Measurements from ENCODE around the gene LKAAEAR1.
A peak's percentile ranks its signal among the peaks of the same experiment; 100 is the strongest.

LKAAEAR1 gene

DNA sequence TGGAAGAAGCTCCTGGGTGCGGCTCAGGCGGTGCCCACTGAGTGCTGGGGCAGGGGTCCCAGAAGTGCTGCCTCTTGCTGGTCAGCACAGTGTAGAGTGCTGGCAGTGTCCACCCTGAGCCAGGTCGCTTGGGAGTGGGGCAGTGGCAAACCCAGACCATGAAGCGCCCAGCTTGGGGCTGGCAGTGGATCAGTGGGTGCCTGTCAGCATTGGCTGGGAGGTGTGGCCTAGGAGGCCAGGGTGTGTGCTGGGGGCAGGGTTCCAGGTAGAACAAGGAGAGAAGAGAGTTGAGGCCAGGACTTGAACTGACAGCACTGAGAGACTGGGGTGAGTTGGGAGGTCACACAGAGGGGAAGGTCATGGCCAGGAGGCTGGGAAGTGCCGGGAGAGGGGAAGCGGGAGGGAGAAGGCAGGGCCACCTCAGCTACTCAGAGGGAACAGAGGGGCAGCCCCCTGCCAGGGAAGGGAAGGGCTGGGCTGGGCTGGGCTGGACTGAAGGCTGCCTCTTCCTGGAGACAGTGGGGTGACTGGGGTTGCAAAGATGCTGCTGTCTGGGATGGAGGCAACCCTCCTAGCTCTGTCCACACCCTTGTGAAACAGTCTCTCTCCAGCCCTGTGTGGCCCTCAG, 17.1 kb downstream of the LKAAEAR1 start:
- DNase-seq (ENCODE audit: low read depth in 2 of 2), result no peak

DNA sequence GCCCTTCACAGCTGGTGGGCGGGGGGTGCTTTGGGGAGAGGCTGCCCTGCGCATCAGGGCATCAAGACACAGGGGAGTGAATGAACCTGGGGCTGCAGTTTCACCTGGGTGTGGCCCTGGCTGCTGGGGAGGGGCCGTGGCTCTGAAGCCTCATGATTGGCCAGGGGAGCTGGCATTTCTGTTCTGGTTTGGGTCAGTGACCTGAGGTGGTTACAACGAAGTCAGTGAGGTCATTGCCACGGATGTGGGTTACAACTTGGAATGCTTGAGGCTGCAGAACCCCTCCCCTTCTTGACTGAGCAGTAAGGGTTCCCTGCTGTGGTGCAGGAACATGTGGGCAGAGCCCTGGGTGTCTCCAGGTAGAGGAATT, 18.2 kb downstream of the LKAAEAR1 start:
- peak; percentile 58 to 65 for DNase-seq (ENCODE audit: low read depth in 2 of 2)

DNA sequence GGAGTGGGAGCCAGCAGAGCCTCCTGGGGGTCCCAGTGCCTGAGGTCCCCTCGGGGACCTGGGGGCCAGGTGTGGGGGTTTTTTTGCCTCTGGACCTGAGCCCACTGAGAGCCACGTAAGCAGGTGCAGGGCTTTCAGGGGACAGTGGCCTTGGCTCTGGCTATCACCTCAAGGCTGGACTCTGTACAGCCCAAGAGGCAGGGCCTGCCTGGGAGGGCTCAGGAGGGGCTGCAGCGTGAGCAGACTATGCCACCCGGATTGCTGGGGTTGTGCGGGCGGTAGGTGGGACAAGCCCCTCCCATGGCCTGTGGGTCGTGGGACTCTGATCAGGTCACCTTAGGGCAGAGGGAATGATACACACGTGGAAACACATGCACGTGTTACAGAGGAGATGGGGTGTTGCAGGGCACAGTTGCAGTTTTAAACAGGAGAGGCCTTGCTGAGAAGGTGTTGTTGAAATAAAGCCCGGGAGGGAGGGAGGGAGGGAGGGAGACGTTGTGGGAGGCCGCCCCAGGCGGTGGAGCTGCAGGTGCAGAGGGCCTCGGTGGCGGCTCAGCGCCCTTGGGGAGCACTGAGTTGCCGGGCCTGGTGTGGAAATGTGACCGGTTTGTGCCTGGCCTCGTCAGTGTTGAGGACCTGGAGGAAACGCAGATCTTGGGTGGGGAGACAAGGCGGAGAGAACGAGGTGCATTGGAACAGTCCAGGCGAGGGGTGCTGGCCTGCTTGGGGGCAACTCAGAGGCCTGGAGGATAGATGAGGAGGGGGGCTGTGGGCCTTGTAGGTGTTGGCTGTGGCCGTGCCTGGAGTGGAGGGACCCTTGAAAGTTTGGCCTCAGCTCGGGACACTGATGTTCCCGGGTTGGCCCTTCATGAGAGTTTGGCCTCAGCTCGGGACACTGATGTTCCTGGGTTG, 18.9 kb downstream of the LKAAEAR1 start:
- DNase-seq (ENCODE audit: low read depth in 2 of 2), result no peak

DNA sequence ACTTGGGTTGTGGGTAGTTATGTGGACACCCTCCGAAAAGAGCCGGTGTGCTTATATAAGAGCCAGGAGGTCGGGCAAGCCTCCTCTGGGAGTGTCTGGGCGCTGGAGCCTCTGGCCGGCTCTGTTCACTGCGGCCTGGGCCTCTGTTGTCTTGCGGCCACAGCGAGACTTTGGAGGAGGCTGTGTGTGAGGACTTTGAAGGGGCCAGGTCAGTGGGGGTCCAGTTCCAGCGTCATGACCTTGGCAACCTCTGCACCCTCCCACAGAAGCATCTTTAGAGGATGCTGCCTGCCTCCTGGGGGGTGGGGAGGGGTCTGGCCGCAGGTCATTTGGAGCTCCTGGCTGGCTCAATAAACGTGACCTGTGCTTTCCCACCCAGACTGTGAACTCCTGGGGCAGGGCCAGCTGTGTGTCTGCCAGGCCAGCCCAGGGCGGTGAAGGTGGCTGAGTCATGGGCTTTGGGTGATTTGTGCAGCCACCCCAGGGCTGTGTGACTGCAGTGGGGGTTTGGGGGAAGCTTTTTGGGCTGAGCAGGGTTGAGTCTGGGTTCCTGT, 20.0 kb downstream of the LKAAEAR1 start:
- DNase-seq (ENCODE audit: low read depth in 2 of 2), result no peak

DNA sequence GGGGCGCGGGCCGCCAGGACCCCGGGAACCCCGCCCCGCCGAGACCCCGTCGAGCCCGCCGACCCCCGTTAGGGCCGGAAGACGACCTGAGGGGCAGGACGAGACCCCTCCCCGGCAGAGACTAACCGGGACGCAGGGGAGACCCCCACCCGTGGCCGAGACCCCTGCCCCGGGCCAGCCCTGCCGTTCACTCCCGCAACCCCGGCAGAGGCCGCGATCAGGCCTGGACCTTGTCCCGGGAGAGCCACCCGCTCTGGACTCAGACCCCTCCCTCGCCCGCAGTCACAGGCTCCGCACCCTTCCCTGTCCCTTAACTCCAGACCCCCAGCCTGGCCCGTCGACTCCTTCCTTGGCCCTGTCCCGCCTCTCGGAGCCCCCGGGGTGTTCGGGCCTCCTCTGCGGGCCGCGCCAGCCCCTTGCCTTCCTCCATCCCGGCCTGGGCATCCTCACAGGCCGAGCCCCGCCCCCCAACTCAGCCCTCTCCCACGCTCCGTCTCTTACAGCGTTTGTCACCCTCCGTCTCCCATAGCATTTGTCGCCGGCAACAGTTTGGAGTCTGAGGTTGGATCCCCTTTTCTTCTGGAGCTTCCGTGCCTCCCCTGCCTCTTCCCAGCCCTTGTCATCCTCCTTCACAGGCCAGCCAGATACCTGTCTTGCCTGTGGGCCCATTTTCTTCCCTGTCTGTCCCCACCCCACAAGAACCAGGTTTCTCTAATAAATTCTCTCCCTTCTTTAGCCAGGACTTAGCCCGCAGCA, 20.6 kb downstream of the LKAAEAR1 start:
- DNase-seq (ENCODE audit: low read depth in 2 of 2), result no peak

DNA sequence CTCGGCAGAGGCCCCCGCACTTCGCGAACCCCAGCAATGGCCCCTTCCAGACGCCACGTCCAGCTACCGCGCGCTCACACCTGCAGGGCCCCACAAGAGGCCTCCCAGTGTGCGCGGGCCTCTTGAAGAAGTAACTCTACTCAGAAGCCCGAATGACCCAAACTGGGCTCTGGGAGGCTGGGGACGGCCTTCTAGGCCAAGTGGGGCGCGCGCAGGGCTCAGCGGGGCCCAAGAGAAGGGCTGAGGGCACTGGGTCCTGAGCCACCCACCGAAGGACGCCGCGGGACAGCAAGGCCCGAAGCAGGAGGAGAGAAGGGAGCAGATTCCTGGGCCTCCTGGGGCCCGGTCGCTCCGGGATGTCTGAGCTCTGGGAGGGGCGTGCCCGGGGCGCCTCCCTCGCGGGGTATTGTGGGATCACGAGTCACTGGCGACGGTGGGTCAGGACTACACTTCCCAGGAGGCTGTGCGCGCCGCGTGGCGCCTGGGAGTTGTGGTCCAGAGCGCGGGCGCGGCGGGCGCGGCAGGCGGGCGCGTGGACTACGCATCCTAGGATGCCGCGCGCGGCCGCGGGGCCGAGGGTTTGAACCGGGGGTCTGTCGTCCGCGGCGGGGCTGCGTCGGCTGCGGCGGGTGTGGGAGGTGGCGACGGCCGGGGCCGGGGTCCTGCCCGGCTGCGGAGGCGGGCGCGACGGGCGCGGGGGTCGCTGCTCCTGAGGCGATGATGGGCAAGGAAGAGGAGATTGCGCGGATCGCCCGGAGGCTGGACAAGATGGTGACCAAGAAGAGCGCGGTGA, 21.4 kb downstream of the LKAAEAR1 start, which contains the start of gene TCEA2:
TSS of gene TCEA2 (plus strand) at position 603 of the 793 bp plus-strand sequence. CDS start at position 718, 115 bp downstream.
- peak; percentile 93 to 94 for DNase-seq (ENCODE audit: low read depth in 2 of 2)

DNA sequence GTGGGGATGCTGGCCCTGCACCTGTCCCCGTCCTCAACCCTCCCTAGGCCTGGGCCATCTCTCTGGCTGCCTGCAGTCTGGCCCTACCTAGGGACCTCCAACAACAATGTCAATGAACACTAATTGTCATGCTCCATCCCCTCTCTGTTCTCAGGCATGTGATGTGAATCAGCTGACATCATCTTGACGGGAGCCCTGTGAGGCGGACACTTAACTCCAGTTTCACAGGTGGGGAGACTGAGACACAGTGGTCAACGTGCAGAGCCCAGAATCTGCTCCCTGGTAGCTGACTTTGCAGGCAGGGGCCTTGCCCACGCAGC, 22.0 kb downstream of the LKAAEAR1 start:
- DNase-seq (ENCODE audit: low read depth in 2 of 2), result no peak

DNA sequence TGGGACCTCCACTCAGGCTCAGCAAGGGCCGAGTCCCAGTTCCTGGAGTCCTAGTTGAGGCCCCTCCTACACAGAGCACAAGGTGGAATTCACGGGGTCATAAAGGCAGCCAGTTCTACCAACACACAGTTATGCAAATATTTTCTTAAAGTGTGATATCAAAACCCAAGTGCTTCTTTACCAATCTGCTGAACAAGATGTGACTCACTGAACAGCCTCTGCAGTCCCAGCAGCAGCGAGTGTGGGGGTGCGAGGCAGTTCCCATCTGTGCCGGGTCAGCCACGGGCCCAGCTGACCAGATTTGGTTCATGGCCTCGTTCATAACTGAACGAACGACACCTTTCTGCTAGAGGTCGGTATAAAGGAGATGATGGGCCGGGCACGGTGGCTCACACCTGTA, 25.7 kb downstream of the LKAAEAR1 start:
- DNase-seq (ENCODE audit: low read depth in 2 of 2), result no peak

DNA sequence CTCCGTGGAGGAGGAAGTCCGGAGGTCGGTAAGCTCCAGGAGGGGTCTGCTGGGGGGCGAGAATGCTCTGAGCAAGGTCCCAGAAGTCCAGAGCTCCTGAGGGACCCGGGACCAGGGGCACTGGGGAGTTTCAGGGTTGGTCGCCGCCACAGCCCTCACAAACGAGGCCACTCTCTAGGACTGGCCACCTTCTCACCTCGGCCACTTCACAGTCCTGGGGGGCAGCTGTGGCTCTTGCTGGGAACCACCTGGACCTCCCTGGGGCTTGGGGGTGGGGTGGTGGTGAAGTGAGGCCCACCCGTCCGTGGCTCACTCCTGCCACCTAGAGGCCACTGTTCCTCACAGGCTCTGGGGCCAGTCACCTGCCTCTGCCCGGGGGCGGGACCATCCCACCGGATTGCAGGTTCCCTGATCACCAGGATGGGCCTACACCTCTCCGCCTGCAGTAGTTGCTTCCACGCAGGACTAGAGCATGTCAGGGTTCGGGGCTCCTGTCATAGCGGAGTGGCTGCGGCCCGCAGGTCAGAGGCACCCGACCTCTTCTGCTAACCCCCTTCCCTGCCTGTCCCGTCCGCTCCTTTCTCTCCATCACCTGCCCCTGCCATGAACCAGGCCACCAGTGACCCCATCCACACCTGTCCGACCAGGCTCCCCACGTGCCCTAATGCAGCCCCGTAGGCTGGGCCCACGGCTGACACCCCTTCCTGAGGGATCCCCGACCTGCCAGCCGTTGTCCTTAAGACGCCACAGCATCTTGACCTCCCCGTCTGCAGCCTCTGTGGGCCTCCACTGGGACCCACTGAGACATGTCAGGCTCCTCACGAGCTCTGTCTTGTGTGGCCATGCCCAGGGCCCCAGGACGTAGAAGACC, 26.3 kb downstream of the LKAAEAR1 start:
- peak; percentile 67 to 69 for DNase-seq (ENCODE audit: low read depth in 2 of 2)

DNA sequence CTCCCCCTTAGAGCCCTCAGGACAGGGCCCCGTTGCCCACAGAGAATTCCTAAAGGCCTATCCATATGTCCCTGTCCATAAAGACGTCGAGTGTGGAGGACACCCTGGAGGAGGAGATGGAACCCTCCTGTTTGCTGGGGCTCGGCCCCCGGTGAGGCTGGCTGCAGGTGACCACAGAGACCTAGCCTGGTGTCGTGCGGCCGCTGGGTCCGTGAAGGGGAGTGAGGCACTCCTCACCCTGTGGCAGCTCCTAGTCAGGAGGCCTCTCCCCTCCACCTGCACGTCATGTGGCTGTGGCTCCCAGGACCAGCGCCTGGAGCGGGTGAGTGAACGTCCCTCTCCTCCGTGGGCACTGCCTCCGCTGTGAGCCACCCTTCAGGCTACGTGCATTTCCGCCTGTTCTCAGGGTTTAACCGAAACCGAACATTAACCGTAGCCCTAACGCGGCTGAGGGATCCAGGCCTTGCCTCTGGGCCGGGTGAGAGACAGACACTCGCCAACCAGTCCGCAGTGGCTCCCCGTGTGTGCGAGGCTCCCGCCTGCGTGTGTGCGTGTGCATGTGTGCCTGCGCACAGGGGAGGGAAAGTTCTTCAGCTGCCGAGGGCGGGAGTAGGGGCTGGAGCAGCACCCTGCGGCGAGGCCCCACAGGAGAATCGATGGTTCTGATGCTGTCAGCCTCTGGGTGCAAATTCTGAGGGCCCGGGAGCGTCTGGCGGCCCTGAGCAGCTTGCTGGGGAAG, 27.1 kb downstream of the LKAAEAR1 start:
- DNase-seq (ENCODE audit: low read depth in 2 of 2), result no peak

DNA sequence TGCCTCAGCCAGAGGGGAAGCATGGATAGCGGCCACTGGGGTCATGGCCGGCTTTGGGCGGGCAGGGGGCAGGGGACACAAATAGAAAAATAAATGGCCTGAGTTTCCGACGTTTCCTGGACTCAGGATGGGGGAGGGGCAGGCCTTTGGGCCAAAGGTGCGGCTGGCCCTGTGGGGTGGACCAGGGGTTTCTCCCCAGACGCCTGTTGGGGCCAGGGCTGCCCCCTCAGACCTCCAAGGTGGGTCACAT, 27.6 kb downstream of the LKAAEAR1 start:
- no peak for DNase-seq (ENCODE audit: low read depth in 2 of 2)

DNA sequence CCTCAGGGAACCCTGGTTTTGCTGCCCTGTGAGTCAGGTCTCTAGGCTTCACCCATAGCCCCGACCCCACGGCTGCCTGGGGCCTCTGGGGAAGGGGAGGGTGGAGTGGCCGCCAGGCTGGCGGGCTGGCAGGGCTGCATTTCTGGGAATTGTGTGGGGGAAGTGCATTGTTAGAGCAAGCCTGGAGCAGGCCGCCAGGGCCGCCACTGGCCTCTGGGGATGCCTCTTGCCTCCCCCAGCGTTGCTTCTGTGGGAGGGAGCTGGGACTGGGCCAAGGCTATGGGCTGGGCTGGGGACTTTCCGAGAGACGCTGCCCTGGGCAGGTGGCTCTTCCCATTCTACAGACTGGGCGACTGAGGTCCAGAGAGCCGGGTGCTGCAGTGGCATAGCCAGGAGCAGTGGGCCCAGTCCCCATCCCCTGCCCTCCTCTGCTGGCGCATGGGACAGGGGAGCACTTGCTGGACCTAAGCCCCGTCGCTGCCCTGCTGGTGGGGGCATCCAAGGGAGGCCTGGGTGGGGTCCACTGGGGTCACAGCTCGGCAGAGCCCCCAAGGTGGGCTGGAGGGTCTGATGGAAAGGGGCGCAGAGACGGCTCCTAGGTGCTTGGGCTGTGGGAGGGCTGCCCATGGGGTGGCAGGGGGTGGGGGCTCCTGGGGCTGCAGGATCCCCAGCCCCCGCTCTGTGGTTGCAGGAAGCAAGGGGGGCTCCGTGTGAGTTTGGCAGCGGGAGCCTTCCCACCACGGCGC, 28.1 kb downstream of the LKAAEAR1 start:
- DNase-seq (ENCODE audit: low read depth in 2 of 2), result no peak

DNA sequence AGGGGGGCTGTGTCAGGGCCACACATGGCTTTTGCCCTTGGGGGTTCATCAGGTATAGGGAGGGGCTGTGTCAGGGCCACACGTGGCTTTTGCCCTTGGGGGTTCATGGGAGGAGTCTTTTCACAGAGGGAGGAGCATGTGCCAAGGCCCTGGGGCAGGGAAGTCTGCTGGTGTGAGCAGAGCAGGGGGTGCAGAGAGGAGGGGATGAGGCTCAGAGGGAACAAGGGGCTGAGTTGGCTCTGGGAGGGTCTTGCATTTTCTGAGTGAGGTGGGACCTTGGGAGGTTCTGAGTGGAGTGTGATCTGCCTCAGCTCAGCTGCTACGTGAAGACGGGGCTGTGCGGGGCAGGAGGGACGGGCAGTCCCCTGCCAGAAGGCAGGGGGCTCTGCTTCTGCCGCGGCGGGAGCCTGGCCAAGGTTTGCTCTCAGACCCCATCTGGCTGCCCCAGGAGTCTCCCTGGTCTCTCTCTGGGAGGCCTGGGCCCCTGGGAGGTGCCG, 28.8 kb downstream of the LKAAEAR1 start:
- no peak for DNase-seq (ENCODE audit: low read depth in 2 of 2)

DNA sequence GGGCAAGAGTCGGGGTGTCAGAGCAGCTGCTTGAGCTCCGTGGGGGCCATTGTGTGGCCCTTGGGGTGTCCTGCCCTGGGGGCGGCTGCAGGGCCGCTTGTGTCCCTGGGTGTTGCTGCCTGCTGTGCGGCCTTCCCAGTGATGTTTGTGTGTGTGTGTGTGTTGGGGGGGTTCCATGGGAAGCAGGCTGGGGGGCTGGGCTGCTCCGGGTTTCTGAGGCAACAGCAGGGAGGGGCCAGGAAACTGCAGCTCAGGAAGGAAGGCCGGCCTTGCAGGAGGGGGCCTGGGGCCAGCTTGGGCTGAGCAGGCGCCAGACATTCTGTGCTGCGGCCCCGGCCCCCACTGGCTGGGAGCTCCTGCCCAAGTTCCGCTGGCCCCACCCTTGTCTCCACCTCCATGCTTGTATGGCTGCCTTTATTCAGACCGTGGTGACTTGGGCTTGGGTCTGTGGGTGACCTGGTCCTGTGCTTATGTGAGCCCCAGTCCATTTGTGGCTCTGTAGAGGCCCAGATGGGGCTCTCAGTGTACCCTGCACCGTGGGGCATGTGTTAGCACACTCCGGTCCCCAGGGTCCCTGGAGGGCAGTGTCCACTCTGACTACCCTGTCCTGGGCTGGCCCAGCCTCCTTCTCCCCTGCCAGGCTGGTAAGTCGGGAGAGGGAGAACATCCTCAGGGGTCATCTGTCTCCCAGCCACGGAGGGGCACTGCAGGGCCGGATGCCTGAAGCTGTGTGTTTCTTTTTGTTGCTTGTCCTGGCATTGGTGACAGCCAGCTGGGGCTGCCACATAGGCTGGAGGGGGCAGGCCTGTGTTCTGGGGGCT, 30.1 kb downstream of the LKAAEAR1 start:
- no peak for DNase-seq (ENCODE audit: low read depth in 2 of 2)

DNA sequence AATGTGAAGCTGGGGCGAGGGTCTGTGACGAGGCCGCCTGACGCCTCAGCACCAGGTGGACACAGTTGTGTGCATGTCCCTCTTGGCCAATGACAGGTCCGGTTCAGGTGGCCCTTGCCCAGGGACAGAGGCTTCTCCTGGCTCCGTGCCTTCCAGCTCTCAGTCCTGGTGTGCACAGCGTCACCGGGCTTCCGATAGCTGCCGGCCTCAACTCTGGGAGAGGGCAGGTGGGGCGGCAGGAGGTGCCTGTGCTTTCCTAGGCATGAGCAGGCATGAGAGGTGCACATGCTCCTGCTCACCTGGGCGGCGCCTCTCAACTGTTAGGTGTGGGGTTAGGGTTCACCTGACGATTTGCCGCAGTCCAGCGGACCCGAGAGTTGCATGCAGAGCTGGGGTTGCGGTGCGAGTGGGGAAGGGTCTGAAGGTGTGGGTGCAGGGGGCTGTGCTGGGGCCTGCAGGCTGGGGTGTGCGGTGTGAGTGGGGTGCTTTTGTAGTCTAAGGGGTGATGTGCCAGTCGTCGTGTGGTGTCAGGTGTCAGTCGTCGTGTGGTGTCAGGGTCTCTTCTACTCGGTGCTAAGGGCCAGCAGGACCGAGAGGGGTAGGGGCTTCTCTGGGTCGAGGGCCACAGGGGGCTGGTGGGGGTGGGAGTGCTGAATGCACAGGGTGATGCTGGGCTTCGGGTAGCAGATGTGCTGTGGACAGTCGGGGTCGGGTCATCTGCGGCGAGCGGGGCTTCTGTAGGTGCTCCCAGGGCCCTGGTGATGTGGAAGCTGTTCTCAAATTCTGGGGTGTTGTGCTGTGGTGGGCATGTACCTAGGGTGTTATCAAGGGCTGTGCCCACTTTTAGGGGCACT, 31.0 kb downstream of the LKAAEAR1 start:
- DNase-seq (ENCODE audit: low read depth in 2 of 2), result no peak

DNA sequence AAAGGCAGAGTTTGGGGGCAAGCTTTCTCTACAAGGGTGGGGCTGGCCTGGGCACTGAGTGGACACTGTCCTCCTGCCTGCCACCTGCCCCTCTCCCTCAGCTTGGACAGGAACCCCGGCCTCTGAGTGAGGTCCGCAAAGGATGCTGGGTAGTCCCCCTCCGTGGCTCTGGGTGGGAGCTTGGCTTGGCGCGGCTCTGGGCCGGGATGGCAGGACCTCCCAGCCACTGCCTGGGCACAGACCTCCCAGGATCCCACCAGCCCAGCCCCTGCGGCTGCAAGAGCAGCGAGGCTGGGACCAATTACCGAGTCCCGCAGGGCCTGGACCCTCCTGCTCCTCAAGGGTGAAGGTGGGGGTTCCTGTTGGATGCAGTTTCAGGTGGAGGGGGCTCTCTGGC, 31.9 kb downstream of the LKAAEAR1 start:
- DNase-seq (ENCODE audit: low read depth in 2 of 2), result no peak

DNA sequence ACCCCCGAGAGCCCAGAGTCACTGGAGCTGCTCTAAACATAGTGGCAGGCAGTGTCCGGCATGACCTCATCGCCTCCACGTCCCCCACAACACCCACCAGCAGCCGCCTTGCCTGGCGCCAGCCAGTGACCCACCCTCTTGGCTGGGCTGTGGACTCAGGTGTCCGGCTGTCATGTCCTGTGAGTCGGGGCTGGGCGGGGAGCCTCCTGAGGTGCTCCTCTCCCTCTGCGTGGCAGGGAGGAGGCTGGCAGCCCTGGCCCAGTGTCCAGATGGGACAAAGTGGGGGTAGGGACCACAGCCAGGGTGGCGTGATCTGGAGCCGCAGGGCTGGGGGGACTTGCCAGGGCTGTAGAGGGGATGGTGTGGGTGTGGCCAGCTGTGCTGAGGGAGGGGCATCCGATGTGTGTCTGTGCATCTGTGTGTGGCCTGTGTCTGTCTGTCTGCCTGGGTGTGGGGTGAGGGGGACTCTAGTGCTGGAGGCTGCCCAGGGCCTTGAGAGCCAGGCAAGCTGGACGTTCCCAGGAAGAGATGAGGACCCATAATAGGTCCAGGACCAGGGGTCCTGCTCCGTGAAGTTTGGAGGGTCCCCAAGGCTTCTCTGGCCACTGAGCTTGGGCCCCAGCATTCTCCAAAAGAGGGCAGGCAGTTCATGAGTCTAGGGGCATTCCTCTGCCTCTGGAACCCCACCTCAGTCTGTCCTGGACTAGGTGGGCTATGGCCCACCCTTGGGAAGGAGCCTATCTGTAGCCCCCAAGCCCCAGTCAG, 32.5 kb downstream of the LKAAEAR1 start:
- no peak for DNase-seq (ENCODE audit: low read depth in 2 of 2)

Data from stimulated activated CD8-positive, alpha-beta memory T cell treated with anti-CD3 and anti-CD28 coated beads, Interleukin-15, amount 100 ng/mL, for 48 hours (primary cell).